HTR-8/SVneo (cell line): ENCODE results near the gene GABRB3.

ENCODE experiments used
- DNase-seq: peaks from one replicate; pipeline ENCODE4 v3.0.0; 2011; ENCODE audit warnings: low spot score, mixed read lengths; ENCODE audit not compliant: insufficient read length
- FAIRE-seq: peaks from 2 replicates; lab custom pipeline; 2011; peaks lifted over from hg19 to GRCh38; lab: Jason Lieb, UNC

Gene GABRB3

DNA sequence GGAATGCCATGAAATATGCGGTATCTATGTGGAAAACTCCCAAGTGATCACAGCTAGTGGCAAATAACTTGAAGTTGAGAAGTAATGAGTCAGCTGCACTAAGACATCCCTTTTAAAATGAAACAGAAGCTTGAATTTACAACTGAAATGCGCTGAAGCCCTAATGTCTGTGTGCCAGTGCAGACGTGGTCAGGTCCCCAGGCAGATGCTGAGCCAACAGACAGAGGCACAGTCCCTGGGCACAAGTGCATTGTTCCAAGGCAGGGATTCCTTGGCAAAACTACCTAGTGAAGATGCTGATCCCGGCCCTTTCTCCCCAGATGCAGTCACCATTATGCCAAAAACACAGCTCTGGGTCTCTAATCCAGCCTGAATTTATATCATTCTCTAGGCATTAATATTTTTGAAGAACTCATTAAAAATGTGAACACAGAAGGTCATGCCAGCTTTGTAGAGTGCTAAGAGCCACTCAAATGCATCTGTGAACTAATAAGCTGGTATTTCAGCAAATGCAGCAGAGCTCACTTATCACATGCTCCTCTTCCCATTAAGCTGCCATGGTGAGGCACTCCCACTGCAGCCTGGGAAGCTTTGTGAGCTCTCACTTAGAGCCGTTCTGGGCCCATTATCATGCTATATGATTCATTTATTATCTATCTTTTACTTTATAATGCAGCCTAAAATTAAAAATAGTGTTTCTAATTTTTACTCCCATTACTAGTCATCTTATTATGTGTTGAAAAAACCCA, 200.1 kb downstream of the GABRB3 start:
- DNase-seq (no peak), FAIRE-seq (no peak)

DNA sequence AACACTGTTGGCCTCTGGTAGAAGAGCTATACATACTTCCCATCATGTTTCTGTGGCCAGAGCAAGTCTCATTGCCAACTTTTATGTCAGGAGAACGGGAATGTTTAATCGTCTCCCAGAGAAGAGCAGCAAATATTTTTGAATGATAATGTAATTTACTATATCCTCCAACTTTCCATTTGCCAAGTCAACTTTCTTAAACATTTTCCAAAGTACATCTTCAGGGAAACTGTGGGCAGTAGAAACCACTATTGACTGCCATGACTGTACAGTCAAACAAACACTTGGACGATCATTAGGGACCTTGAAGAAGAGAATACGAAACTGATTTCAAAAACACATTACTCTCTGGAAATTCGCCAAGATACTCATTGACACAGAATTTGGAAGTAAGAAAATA, 201.5 kb downstream of the GABRB3 start:
- FAIRE-seq (no peak), DNase-seq (no peak)

DNA sequence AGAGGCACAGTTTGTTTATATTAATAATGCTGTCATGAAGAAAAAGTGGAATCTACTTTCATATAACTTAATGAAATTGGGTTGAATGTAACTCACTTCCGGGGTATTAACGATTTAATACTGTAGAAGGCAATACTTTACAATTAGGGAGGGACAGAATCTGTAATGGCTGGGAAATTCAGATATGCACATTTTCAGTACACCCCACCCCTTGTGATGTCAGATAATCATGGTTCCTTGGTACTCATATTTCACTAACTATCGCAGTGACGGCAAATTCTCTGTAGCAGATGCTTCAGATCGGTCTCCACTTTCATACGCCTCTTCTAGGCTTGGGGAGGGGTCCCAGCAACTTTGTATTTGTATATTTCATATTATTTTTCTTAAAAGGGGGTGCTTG, 207.3 kb downstream of the GABRB3 start:
- FAIRE-seq (no peak), DNase-seq (no peak)

DNA sequence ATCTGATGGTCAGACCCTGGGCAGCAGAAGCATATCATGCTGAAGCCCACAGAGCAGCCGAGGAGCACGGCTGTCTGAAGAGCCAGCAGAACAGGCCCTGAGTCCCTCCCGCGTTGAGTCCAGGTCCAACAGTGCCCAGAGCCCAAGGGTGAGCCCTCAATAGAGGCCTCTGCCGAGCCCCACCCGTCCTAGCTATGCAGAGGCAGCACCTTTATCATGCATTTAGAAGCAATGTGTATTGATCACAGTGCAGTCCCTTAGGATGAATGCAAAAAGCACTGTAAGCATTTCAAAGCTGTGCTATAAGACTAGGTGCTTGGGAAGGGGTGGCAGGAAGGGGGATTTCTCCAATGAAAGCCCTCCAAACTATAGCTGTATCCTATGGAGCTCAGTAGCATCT, 208.5 kb downstream of the GABRB3 start:
- DNase-seq: no peak
- FAIRE-seq: no peak

DNA sequence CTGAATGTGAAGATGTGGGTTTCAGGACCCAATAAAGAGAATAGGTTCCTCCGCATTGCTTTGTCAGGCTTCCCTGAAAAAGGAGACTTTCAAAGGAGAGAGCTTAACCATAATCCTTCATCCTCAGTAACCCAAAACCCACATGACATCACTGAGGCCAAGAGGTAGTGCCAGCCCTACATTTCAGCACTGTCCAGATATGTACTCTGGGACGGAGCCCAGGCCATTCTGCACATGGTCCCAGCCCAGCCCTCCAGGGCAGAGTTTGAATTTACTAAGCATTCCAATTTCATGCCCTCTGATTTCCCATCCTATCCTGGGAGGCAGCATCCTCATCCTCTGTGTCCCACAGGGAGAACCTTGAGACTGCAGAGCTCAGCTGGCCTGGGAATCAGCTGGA, 210.5 kb downstream of the GABRB3 start:
- DNase-seq (no peak), FAIRE-seq (no peak)

DNA sequence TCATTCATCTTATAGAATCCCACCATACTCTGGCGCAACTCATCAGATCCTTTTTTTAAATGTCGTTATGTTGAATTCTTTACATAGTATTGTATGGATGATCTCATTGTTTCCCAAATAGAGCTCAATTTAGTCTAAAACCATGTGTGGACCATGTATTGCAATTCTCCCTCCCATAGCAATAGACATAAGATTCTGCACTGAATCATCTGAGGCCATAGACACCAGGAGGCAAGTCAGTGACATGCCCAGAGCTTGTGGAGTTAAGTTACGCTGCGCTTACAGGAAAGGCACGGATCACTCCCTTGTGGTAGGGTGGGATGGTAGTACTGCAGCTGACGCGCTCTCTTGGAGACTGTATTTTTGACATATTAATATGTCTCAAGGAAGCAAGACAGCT, 211.0 kb downstream of the GABRB3 start:
- FAIRE-seq (no peak), DNase-seq (no peak)

DNA sequence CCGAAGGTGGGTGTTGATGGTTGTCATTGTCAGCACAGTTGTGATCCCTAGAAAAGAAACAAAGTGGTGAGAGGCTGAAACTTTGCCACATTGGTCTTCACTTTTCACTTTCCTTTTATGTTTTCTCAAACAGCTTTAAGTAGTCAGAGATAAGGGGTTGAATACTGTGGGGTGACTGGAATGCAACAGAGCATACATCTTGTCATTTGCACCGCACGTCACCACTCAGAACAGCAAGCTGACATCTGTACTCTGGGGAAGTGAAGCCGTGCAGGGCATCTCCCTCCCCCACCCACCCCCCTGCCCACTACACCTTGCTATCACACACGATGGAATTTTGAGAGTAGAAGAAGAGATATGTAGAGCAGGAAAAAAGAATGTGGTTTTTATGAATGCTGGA, 211.7 kb downstream of the GABRB3 start:
- no peak for DNase-seq
- FAIRE-seq: no peak

DNA sequence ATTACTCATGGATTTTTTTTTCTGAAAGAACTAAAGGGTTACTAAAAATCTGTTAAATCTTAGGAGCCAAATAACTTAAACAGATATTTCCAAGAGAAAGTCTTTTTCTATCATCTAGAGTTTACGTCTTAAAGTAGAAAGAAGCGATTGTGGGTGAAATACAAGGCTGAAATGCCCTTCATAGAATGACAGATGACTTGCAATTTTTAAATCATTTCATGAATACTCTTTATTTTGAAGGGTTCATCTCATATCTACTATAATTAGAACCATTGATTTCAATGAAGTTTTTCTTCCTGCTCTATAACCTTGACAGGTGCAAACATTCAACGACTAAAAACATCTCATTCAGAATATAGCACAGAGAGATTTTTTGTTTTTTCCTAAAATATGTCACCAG, 217.0 kb downstream of the GABRB3 start:
- DNase-seq (no peak), FAIRE-seq (no peak)

DNA sequence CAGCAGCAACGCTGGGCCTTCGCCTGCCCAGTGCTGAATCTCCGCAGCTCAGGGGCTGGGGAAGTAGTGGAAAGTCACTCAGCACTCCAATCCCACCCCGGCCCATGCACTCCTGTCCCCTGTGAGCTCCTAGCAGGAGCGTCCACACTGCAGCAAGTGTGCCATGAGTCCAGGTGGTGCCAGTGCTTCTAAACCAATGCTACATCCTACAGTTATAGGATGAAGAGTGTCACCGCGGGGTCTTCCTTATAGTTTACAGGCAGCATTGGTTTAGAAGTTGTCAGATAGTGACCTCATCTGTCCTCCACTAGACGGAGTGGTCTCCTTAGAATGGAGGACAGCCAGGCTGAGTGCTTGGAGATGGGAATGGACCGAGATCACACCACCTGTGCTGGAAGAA, 221.4 kb downstream of the GABRB3 start:
- FAIRE-seq (no peak), DNase-seq (no peak)

DNA sequence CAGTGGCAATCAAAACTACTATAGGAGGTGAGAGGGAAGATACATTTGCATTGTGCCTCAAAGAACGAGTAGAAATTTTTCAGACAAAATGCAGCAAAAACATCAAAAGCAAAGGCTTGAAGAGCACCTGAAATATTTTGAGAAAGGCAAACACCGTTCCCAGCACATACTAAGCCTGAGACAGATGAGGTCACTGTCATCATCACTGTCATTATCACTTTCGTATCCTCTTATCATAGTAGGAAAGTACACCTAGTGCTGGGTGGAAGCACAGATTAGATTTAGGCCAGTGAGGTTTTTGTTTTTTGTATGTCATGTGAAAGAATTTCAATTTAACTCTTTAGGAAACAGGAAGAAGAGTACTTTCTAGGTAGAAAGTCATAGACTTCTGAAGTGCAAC, 222.0 kb downstream of the GABRB3 start:
- DNase-seq (no peak), FAIRE-seq (no peak)

DNA sequence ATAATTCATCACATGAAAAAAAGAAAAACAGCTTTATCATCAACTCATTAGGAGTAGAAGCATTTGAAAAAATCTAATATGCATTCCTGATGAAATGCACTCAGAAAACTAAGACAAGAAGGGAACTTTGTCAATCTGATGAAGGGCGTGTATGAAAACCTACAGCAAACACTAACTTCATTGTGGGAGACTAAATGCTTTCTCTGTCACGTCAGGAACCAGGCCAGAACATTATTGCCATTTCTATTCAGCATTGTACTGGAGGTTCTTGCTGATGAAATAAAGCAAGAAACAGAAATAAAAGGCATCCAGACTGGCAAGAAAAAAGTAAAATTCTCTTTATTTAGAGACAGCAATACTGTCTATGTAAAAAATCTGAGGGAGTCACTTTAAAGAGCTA, 235.2 kb downstream of the GABRB3 start:
- FAIRE-seq: no peak
- no peak for DNase-seq

DNA sequence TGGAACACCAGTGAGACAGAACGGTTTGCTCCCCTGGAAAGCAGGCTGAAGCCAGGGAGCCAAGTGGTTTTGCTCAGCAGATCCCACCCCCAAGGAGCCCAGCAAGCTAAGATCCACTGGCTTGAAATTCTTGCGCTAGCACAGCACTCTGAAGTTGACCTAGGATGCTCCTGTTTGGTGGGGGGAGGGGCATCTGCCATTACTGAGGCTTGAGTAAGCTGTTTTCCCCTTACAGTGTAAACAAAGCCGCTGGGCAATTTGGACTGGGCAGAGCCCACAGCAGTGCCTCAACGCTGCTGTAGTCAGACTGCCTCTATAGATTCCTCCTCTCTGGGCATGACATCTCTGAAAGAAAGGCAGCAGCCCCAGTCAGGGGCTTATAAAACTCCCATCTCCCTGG, 241.4 kb downstream of the GABRB3 start:
- FAIRE-seq: no peak
- DNase-seq: no peak

DNA sequence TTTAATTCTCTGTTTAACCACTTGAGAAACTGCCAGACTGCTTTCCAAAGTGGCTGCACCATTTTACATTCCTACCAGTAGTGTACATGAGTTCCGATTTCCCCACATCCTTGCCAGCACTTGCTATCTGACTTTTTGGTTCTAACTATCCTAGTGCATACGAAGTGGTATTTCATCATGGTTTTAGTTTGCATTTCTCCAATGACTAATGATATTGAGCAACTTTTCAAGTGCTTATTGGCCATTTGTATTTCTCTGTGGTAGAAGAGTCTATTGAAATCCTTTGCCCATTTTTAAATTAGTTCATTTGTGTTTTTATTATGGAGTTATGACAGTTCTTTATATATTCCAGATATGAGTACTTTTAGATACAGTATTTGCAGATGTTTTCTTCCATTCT, 247.8 kb downstream of the GABRB3 start:
- FAIRE-seq (no peak), DNase-seq (no peak)

DNA sequence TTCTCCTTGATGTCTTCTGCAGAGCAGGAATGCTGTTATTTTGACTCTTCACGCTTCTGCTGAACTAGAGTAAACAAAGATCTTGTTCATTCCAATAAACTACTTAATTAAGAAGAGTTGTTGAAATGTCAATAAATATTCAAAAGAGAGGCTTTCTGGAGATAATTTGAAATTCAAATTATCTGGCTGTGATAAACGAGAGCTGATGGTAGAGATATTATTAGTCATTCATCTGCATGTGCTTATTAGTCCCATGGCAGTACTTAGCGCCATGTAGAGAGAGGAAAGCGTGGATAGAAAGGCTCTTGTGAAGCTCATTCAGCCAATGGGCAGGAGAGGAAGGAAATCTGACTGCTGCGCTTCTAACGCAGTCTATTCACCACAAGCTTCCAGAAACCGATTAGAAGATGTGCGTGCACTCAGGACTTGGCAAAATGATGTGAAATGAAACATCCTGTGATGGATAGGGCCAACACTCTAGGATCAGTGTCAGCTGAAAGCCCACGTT, 251.1 kb downstream of the GABRB3 start:
- no peak for DNase-seq
- no peak for FAIRE-seq

DNA sequence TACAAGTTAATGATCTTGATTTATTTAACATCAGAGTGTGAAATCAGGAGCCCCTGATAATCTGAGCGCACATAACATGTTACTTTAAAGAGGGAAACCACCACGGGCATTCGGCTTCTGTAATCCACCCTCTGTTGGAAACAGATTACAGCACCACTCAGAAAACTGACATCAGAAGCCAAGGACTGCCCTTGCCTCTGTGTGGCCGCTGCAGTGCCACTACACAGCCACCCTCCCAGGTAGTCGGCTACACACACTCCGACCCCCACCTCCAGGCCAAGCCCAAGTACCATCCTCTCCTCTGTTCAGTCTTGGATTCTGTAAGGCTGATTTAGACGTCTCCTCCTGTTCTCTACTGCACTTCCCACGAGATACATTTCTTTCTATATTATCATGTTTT, 251.7 kb downstream of the GABRB3 start:
- DNase-seq: no peak
- no peak for FAIRE-seq

DNA sequence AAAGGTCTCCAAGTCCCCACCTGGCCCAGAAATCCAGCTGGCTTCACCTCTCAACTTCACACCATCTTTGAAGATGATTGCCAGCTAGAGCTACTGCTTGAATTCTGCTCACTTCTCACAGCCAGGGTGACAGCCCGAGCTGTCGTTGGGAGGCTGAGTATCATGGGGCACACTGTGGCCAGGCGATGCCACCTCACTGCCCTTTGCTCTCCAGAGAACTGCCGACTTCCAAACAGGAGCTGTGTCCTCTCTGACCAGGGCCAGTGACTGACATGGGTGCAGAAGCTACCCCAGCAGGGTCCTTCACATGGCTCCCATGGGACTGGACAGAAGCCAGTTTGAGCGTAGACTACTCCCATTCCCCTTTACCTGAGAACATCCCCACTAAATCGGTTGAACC, 254.0 kb downstream of the GABRB3 start:
- DNase-seq (no peak), FAIRE-seq (no peak)

DNA sequence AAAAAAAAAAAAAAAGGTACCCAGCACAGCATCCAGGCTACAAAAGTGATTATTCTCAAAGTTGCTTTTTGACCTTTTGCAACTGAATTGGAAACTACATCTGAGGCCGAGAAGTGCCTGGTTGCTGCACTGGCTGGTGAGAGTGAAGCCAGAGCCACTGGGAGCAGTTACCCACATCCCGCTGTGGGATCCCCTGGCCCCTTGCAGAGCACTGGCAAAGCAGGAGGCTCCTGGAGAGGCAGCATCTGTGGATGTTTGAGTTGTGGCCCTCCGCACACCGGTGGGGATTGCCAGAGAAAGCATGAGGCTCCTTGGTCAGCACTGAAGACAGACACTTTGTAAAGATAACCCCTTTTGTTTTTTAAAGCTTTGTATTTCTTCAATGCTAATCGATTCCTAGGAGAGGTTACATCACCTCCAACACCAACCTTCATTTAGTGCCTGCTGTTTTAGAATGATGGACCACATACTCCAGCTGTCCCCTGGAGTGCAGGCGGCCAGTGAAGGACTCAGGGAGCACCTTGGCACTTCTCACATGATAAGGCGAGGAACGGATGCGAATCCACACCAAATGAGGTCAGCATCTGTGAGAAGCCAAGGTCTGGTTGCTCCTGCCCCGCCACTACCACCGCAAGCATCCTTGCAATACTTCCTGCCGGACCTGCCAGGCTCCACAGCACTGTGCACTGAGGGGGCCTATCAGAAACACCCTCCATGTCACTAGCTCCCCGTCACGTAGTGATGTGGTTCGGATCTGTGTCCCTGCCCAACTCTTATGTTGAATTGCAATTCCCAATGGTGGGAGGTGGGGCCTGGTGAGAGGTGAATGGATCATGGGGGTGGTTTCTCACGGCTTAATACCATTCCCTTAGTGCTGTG, 256.5 kb downstream of the GABRB3 start:
- DNase-seq (no peak), FAIRE-seq (no peak)

DNA sequence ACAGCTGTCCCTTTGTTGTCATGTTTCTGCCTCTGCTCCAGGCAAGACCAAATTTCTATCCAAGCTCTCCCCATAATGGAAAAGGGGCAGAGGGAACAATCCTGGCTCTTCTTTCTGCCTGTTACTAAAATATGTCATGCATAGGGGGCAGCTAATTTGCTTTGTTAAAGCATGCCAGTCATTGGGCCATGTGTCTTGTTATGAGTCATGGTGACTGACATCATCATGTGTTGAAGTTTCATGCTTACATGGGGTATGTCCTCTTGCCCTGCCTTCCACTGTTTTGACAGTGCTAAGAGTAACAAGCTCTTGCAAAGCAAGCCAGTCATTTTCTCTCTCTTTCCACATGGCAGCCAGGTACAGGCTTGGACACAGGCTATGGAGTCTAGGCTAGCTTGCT, 268.9 kb downstream of the GABRB3 start:
- DNase-seq (no peak), FAIRE-seq (no peak)
